SK-N-MC (cell line): ENCODE measurements around the gene DMBX1.

Experiments used
- EZH2 ChIP-seq: fragments of 200-600 bp; sonication (generic); IDR thresholded peaks from one replicate; pipeline ENCODE4 v1.6.1; 2017; ENCODE audit warnings: antibody characterized with exemption
- FOXP2 ChIP-seq: optimal IDR thresholded peaks from 2 replicates; pipeline ENCODE3; 2011; ENCODE audit warnings: mild to moderate bottlenecking, moderate library complexity; ENCODE audit not compliant: insufficient read depth; ENCODE audit errors: extremely low read length, control extremely low read depth
- POLR2AphosphoS5 ChIP-seq: IDR thresholded peaks from 2 replicates; pipeline ENCODE4 v1.6.1; 2012; ENCODE audit warnings: mild to moderate bottlenecking, low read depth, low read length, borderline replicate concordance

DNA sequence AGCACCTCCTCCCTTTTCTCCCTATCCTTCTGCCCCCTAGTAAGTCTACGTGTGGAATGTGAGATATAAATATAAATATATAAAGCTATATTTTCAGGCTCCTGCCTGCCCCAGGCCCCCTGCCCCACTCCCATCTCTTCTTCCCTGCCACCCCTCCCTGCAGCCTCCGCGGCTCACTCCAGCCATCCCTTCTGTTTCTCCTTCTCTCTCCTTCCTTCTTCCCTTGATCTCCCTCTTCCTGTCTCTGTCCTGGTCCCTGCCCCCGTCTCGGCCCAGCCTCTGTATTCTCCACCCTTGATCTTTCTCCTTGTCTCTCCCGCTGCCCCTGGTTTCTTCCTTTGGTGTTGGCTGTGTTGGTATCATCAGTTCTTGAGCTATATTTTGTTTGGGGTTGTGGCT lies 23.2 kb downstream of the DMBX1 start:
- TF ChIP-seq POLR2AphosphoS5 = no peak
- no peak for TF ChIP-seq EZH2
- no peak for TF ChIP-seq FOXP2
